ENCODE results near the gene NCF2. TPM values are rescaled to one million over a fixed set of nuclear protein-coding genes. Genes with fewer than 3 reads are reported as not detected.

The NCF2 gene
- total RNA-seq, 4 donors from 2014 or later: 0.39 to 5.0 (median 3.4) TPM

GRCh38 chr1:183552891-183553290 lies 37.4 kb downstream of the NCF2 start:
- no peaks in the 10 kb centered on the region for H3K9me3 ChIP-seq
- no peak for TF ChIP-seq POLR2A (IDR thresholded peaks at IDR 0.05)
- no peak for TF ChIP-seq CTCF (IDR thresholded peaks at IDR 0.05 in 4 of 5, conservative IDR thresholded peaks at IDR 0.05 in 1 of 5)
- H3K27me3 ChIP-seq: no peaks in the 10 kb centered on the region
- intact Hi-C loops (cut with DNase I; ENCODE audit: low total_unique reads): loop anchor here (5.0 kb wide), 1 partner anchor 36 kb away; no protein-coding TSS in a partner anchor
- in situ Hi-C loops (cut with MboI; ENCODE audit: low sequenced_read_pairs in 4 of 4): no loop called here
- no peak overlapping the region for H3K27ac ChIP-seq
- DNase-seq (no peak), ATAC-seq (no peak)
- H3K4me3 ChIP-seq: no peak overlapping the region
- peaks cover 0 to 57% of the 10 kb centered on the region in 2 donors for H3K36me3 ChIP-seq
- no peaks in the 10 kb centered on the region for H3K4me1 ChIP-seq

- Histone ChIP-seq H3K36me3 (peaks cover 0 to 61% of the 10 kb centered on the region in 2 donors), H3K4me3 (no peak overlapping the region), H3K9me3 (no peaks in the 10 kb centered on the region), H3K27ac (no peak overlapping the region), H3K4me1 (no peaks in the 10 kb centered on the region), H3K27me3 (no peaks in the 10 kb centered on the region)
- ATAC-seq (no peak), DNase-seq (no peak)
- intact Hi-C loops (cut with DNase I; ENCODE audit: low total_unique reads): loop anchor here (5.0 kb wide), 1 partner anchor 35 kb away; no protein-coding TSS in a partner anchor
- in situ Hi-C loops (cut with MboI; ENCODE audit: low sequenced_read_pairs in 4 of 4): no loop called here
- TF ChIP-seq CTCF (IDR thresholded peaks at IDR 0.05 in 4 of 5, conservative IDR thresholded peaks at IDR 0.05 in 1 of 5): no peak
- TF ChIP-seq POLR2A (IDR thresholded peaks at IDR 0.05): no peak
These were observed 37.8 kb downstream of the NCF2 start for GRCh38 chr1:183552441-183552840.

GRCh38 chr1:183551924-183552323 lies 38.3 kb downstream of the NCF2 start:
- no peak for DNase-seq
- Histone ChIP-seq H3K36me3 (peaks cover 0 to 67% of the 10 kb centered on the region in 2 donors), H3K4me1 (no peaks in the 10 kb centered on the region), H3K27ac (no peak overlapping the region), H3K9me3 (no peaks in the 10 kb centered on the region), H3K4me3 (no peak overlapping the region), H3K27me3 (no peaks in the 10 kb centered on the region)
- TF ChIP-seq CTCF (IDR thresholded peaks at IDR 0.05 in 4 of 5, conservative IDR thresholded peaks at IDR 0.05 in 1 of 5) (no peak), POLR2A (IDR thresholded peaks at IDR 0.05) (no peak)
- ATAC-seq: no peak
- in situ Hi-C loops (cut with MboI; ENCODE audit: low sequenced_read_pairs in 4 of 4) (no loop called here), intact Hi-C loops (cut with DNase I; ENCODE audit: low total_unique reads) (loop anchor here (5.0 kb wide), 1 partner anchor 35 kb away; no protein-coding TSS in a partner anchor)

- ATAC-seq (no peak), DNase-seq (no peak)
- no peak for TF ChIP-seq CTCF (IDR thresholded peaks at IDR 0.05 in 4 of 5, conservative IDR thresholded peaks at IDR 0.05 in 1 of 5)
- TF ChIP-seq POLR2A (IDR thresholded peaks at IDR 0.05): no peak
- no peak overlapping the region for H3K27ac ChIP-seq
- H3K9me3 ChIP-seq: no peaks in the 10 kb centered on the region
- peaks cover 0 to 74% of the 10 kb centered on the region in 2 donors for H3K36me3 ChIP-seq
- in situ Hi-C loops (cut with MboI; ENCODE audit: low sequenced_read_pairs in 4 of 4): no loop called here
- H3K27me3 ChIP-seq: no peaks in the 10 kb centered on the region
- H3K4me1 ChIP-seq: no peaks in the 10 kb centered on the region
- intact Hi-C loops (cut with DNase I; ENCODE audit: low total_unique reads): loop anchor here (1.0 to 5.0 kb wide), 2 partner anchors 30 to 34 kb away; no protein-coding TSS in a partner anchor
- no peak overlapping the region for H3K4me3 ChIP-seq
These were observed 39.3 kb downstream of the NCF2 start for GRCh38 chr1:183550915-183551314.

- no peak overlapping the region for H3K27ac ChIP-seq
- ATAC-seq (no peak), DNase-seq (no peak)
- H3K4me1 ChIP-seq: no peaks in the 10 kb centered on the region
- no peak for TF ChIP-seq POLR2A (IDR thresholded peaks at IDR 0.05)
- no peak for TF ChIP-seq CTCF (IDR thresholded peaks at IDR 0.05 in 4 of 5, conservative IDR thresholded peaks at IDR 0.05 in 1 of 5)
- in situ Hi-C loops (cut with MboI; ENCODE audit: low sequenced_read_pairs in 4 of 4): loop anchor here in 3 of 4 donors (10.0 to 25.0 kb wide), 3 partner anchors 73 to 686 kb away; partner anchors contain the start of gene SMG7 (in 1 of the 3)
- no peaks in the 10 kb centered on the region for H3K9me3 ChIP-seq
- peaks cover 0 to 79% of the 10 kb centered on the region in 2 donors for H3K36me3 ChIP-seq
- intact Hi-C loops (cut with DNase I; ENCODE audit: low total_unique reads): no loop called here
- no peaks in the 10 kb centered on the region for H3K27me3 ChIP-seq
- no peak overlapping the region for H3K4me3 ChIP-seq
These were observed 42.1 kb downstream of the NCF2 start for GRCh38 chr1:183548116-183548515.
